ENCODE results near the gene POLR1G. TPM values are rescaled to one million over a fixed set of nuclear protein-coding genes. Genes with fewer than 3 reads are reported as not detected.
"Not testable (repeated sequence)": the region's sequence is repeated elsewhere in the genome, so short reads cannot be mapped to it uniquely, and the experiment has no call there.

Gene POLR1G
- total and polyA plus RNA-seq, 4 donors: 1.9 to 3.9 (median 3.6) TPM

GRCh38 chr19:45423033-45423588 is 16.7 kb downstream of the POLR1G start:
- H3K27ac ChIP-seq (ENCODE audit: low read depth in 1 of 2, low read length in 2 of 2): peak overlapping the region in 1 of 2 donors; percentile 69
- 8 to 10% methylated on average over 20 of the region's 20 CpGs for WGBS, 2 donors
- H3K4me3 ChIP-seq (ENCODE audit: low read length in 2 of 2): peak overlapping the region; percentile 6 to 33
- intact Hi-C loops (cut with DNase I): no loop called here
- H3K4me1 ChIP-seq (ENCODE audit: control insufficient read depth in 1 of 2, insufficient read depth in 2 of 2, low read length in 2 of 2): no peaks in the 10 kb centered on the region
- H3K27me3 ChIP-seq (ENCODE audit: control insufficient read depth in 1 of 2, insufficient read depth in 2 of 2, low read length in 1 of 2): no peaks in the 10 kb centered on the region
- peaks cover 0 to 2% of the 10 kb centered on the region in 2 donors for H3K36me3 ChIP-seq (ENCODE audit: control insufficient read depth in 1 of 2, insufficient read depth in 2 of 2, low read length in 1 of 2)
- ATAC-seq (ENCODE audit: low FRiP score): no peak
- H3K9me3 ChIP-seq (ENCODE audit: control insufficient read depth, low read length): no peaks in the 10 kb centered on the region
- no peak for DNase-seq

DNA sequence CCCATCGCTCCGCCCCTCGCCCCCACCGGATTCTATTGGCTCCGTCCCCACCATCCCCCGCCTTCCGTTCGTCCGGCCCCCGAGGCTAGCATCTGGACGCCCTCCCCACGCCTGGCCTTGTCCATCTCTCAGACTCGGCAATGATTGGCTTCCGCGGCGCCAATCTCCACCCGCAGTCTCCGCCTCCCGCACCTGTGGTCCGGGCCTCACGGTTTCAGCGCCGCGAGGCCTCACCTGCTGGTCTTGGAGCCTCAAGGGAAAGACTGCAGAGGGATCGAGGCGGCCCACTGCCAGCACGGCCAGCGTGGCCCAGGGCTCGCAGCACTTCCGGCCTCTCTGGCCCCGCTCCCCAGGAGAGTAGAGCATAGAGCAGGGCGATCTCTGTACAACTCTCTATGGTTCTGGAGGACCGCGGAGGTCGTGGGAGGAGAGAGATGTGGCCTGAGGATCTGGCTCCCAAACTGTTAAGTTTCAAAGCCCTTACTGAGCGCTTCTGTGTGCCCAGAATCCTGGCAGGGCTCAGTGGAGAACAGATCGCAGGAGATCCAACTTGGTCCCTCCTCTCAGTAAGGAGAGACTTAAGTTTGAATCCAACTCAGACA is 17.2 kb downstream of the POLR1G start, which contains the start of gene ERCC1:
ERCC1 (minus strand) TSS at position 329 of the 602 bp plus-strand sequence. CDS start 543 bp downstream, outside the sequence.
- DNase-seq (peak; percentile 96 to 99), ATAC-seq (ENCODE audit: low FRiP score) (peak; percentile 88)
- Histone ChIP-seq H3K4me1 (ENCODE audit: control insufficient read depth in 1 of 2, insufficient read depth in 2 of 2, low read length in 2 of 2) (no peaks in the 10 kb centered on the region), H3K4me3 (ENCODE audit: low read length in 2 of 2) (peak within 1 kb of the TSS; percentile 6 to 33), H3K27ac (ENCODE audit: low read depth in 1 of 2, low read length in 2 of 2) (peak within 1 kb of the TSS; percentile 5 to 76), H3K9me3 (ENCODE audit: control insufficient read depth, low read length) (no peaks in the 10 kb centered on the region), H3K27me3 (ENCODE audit: control insufficient read depth in 1 of 2, insufficient read depth in 2 of 2, low read length in 1 of 2) (no peaks in the 10 kb centered on the region), H3K36me3 (ENCODE audit: control insufficient read depth in 1 of 2, insufficient read depth in 2 of 2, low read length in 1 of 2) (peaks cover 0 to 2% of the 10 kb centered on the region in 2 donors)
- 0% methylated on average over 37 of the region's 37 CpGs for WGBS, 2 donors
- intact Hi-C loops (cut with DNase I): loop anchor here in 1 of 2 donors (1.0 kb wide), 1 partner anchor 17 kb away; the partner anchor contains the start of gene POLR1G

- ATAC-seq (ENCODE audit: low FRiP score): peak; percentile 35
- Histone ChIP-seq H3K27ac (ENCODE audit: low read depth in 1 of 2, low read length in 2 of 2) (peak overlapping the region; percentile 5 to 76), H3K36me3 (ENCODE audit: control insufficient read depth in 1 of 2, insufficient read depth in 2 of 2, low read length in 1 of 2) (peaks cover 0 to under 1% of the 10 kb centered on the region in 2 donors), H3K9me3 (ENCODE audit: control insufficient read depth, low read length) (no peaks in the 10 kb centered on the region), H3K27me3 (ENCODE audit: control insufficient read depth in 1 of 2, insufficient read depth in 2 of 2, low read length in 1 of 2) (no peaks in the 10 kb centered on the region), H3K4me1 (ENCODE audit: control insufficient read depth in 1 of 2, insufficient read depth in 2 of 2, low read length in 2 of 2) (no peaks in the 10 kb centered on the region), H3K4me3 (ENCODE audit: low read length in 2 of 2) (peak overlapping the region in 1 of 2 donors; percentile 6)
- peak; percentile 88 to 94 for DNase-seq
- 10% methylated on average over 24 of the region's 24 CpGs for WGBS, 2 donors
- intact Hi-C loops (cut with DNase I): loop anchor here in 1 of 2 donors (1.0 kb wide), 1 partner anchor 18 kb away; the partner anchor contains the start of gene POLR1G
These were observed 18.0 kb downstream of the POLR1G start for GRCh38 chr19:45424191-45425058.

- 1% methylated on average over 50 to 73 of the region's 73 CpGs for WGBS, 2 donors
- H3K4me1 ChIP-seq (ENCODE audit: control insufficient read depth in 1 of 2, insufficient read depth in 2 of 2, low read length in 2 of 2): no peaks in the 10 kb centered on the region
- peak overlapping the region; percentile 95 to 100 for H3K27ac ChIP-seq (ENCODE audit: low read depth in 1 of 2, low read length in 2 of 2)
- no peaks in the 10 kb centered on the region for H3K9me3 ChIP-seq (ENCODE audit: control insufficient read depth, low read length)
- peak; percentile 87 to 95 for DNase-seq
- peak; percentile 82 for ATAC-seq (ENCODE audit: low FRiP score)
- H3K27me3 ChIP-seq (ENCODE audit: control insufficient read depth in 1 of 2, insufficient read depth in 2 of 2, low read length in 1 of 2): no peaks in the 10 kb centered on the region
- H3K36me3 ChIP-seq (ENCODE audit: control insufficient read depth in 1 of 2, insufficient read depth in 2 of 2, low read length in 1 of 2): no peaks in the 10 kb centered on the region
- peak overlapping the region; percentile 1 for H3K4me3 ChIP-seq (ENCODE audit: low read length in 2 of 2)
- intact Hi-C loops (cut with DNase I): loop anchor here (1.0 to 2.0 kb wide), 2 partner anchors 11 to 50 kb away; no protein-coding TSS in a partner anchor
These were observed 22.2 kb downstream of the POLR1G start for GRCh38 chr19:45428384-45429231.

GRCh38 chr19:45429896-45430295 is 23.5 kb downstream of the POLR1G start:
- not testable (repeated sequence) for H3K36me3 ChIP-seq (ENCODE audit: control insufficient read depth in 1 of 2, insufficient read depth in 2 of 2, low read length in 1 of 2)
- WGBS, 2 donors: 70 to 72% methylated on average over 11 of the region's 11 CpGs
- intact Hi-C loops (cut with DNase I): loop anchor here (2.0 kb wide), 1 partner anchor 49 kb away; no protein-coding TSS in a partner anchor

GRCh38 chr19:45431008-45431407 is 24.6 kb downstream of the POLR1G start:
- H3K27me3 ChIP-seq (ENCODE audit: control insufficient read depth in 1 of 2, insufficient read depth in 2 of 2, low read length in 1 of 2); intact Hi-C loops (cut with DNase I); DNase-seq; H3K9me3 ChIP-seq (ENCODE audit: control insufficient read depth, low read length); H3K36me3 ChIP-seq (ENCODE audit: control insufficient read depth in 1 of 2, insufficient read depth in 2 of 2, low read length in 1 of 2); ATAC-seq (ENCODE audit: low FRiP score); H3K4me3 ChIP-seq (ENCODE audit: low read length in 2 of 2); H3K4me1 ChIP-seq (ENCODE audit: control insufficient read depth in 1 of 2, insufficient read depth in 2 of 2, low read length in 2 of 2); H3K27ac ChIP-seq (ENCODE audit: low read depth in 1 of 2, low read length in 2 of 2): not testable (repeated sequence)
- 42 to 43% methylated on average over 9 of the region's 9 CpGs for WGBS, 2 donors

More at GRCh38 chr19:45429896-45430295, 23.5 kb downstream of the POLR1G start:
- not testable (repeated sequence) for H3K4me3 ChIP-seq (ENCODE audit: low read length in 2 of 2); H3K27me3 ChIP-seq (ENCODE audit: control insufficient read depth in 1 of 2, insufficient read depth in 2 of 2, low read length in 1 of 2); ATAC-seq (ENCODE audit: low FRiP score); H3K9me3 ChIP-seq (ENCODE audit: control insufficient read depth, low read length); H3K27ac ChIP-seq (ENCODE audit: low read depth in 1 of 2, low read length in 2 of 2); H3K4me1 ChIP-seq (ENCODE audit: control insufficient read depth in 1 of 2, insufficient read depth in 2 of 2, low read length in 2 of 2); DNase-seq

- ATAC-seq (ENCODE audit: low FRiP score): not testable (repeated sequence)
These were observed 26.1 kb downstream of the POLR1G start for GRCh38 chr19:45432543-45432942.

DNA sequence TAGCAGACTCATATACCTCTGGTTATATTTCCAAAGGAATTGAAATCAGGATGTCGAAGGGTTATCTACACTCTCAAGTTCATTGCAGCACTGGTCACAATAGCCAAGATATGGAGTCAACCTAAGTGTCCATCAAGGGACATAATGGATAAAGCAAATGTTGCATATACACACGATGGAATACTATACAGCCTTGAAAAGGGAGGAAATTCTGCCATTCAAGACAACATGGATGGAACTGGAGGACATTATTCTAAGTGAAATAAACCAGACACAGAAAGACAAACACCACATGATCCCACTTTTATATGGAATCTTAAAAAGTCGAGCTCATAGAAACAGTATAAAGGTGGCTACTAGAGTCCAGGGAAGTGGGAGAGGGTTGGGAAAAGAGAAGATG is 30.9 kb downstream of the POLR1G start:
- ATAC-seq (ENCODE audit: low FRiP score) (no peak), DNase-seq (no peak)
- whole genome bisulfite sequencing, 2 donors: 86 to 88% methylated on average over 3 of the region's 3 CpGs
- intact Hi-C loops (cut with DNase I): no loop called here
- Histone ChIP-seq H3K27ac (ENCODE audit: low read depth in 1 of 2, low read length in 2 of 2) (no peak overlapping the region), H3K4me3 (ENCODE audit: low read length in 2 of 2) (no peak overlapping the region), H3K4me1 (ENCODE audit: control insufficient read depth in 1 of 2, insufficient read depth in 2 of 2, low read length in 2 of 2) (no peaks in the 10 kb centered on the region), H3K36me3 (ENCODE audit: control insufficient read depth in 1 of 2, insufficient read depth in 2 of 2, low read length in 1 of 2) (no peaks in the 10 kb centered on the region), H3K9me3 (ENCODE audit: control insufficient read depth, low read length) (no peaks in the 10 kb centered on the region), H3K27me3 (ENCODE audit: control insufficient read depth in 1 of 2, insufficient read depth in 2 of 2, low read length in 1 of 2) (no peaks in the 10 kb centered on the region)

More at GRCh38 chr19:45432543-45432942, 26.1 kb downstream of the POLR1G start:
- intact Hi-C loops (cut with DNase I); H3K36me3 ChIP-seq (ENCODE audit: control insufficient read depth in 1 of 2, insufficient read depth in 2 of 2, low read length in 1 of 2); H3K4me3 ChIP-seq (ENCODE audit: low read length in 2 of 2); DNase-seq; H3K4me1 ChIP-seq (ENCODE audit: control insufficient read depth in 1 of 2, insufficient read depth in 2 of 2, low read length in 2 of 2); H3K27ac ChIP-seq (ENCODE audit: low read depth in 1 of 2, low read length in 2 of 2); H3K27me3 ChIP-seq (ENCODE audit: control insufficient read depth in 1 of 2, insufficient read depth in 2 of 2, low read length in 1 of 2); H3K9me3 ChIP-seq (ENCODE audit: control insufficient read depth, low read length): not testable (repeated sequence)
- WGBS, 2 donors: 93 to 95% methylated on average over 8 of the region's 8 CpGs
